Trophoblast cell (in vitro differentiated cells and primary cell): ENCODE results near the gene ARHGEF16.

Experiments
- DNase-seq, 2 donors: peaks; one replicate each; pipeline ENCODE4 v3.0.0-alpha.2; 2016
- H2AFZ ChIP-seq: 2 replicates; pipeline ENCODE4 v1.6.1; 2013; ENCODE audit warnings: low read length, moderate library complexity, mild to moderate bottlenecking; ENCODE audit not compliant: insufficient read depth, poor library complexity
- H2AK5ac ChIP-seq: 2 replicates; pipeline ENCODE4 v1.6.1; 2013; ENCODE audit warnings: mild to moderate bottlenecking, low read length
- H2BK120ac ChIP-seq: 2 replicates; pipeline ENCODE4 v1.6.1; 2013; ENCODE audit warnings: low read length, mild to moderate bottlenecking, moderate library complexity; ENCODE audit not compliant: insufficient read depth, poor library complexity
- H2BK12ac ChIP-seq: 2 replicates; pipeline ENCODE4 v1.6.1; 2013; ENCODE audit warnings: mild to moderate bottlenecking, low read length, moderate library complexity
- H2BK5ac ChIP-seq: 2 replicates; pipeline ENCODE4 v1.6.1; 2013; ENCODE audit warnings: low read length, low read depth, moderate library complexity, mild to moderate bottlenecking; ENCODE audit not compliant: poor library complexity
- H3K14ac ChIP-seq: 2 replicates; pipeline ENCODE4 v1.6.1; 2013; ENCODE audit warnings: mild to moderate bottlenecking, low read length
- H3K18ac ChIP-seq: 2 replicates; pipeline ENCODE4 v1.6.1; 2013; ENCODE audit warnings: mild to moderate bottlenecking, low read length
- H3K23ac ChIP-seq: 2 replicates; pipeline ENCODE4 v1.6.1; 2013; ENCODE audit warnings: low read length
- H3K27ac ChIP-seq: 2 replicates; pipeline ENCODE4 v1.5.1; 2013; ENCODE audit warnings: low read depth, mild to moderate bottlenecking, inconsistent platforms, low read length, moderate library complexity
- H3K27me3 ChIP-seq: 2 replicates; pipeline ENCODE4 v1.6.1; 2013; ENCODE audit warnings: inconsistent platforms, mild to moderate bottlenecking, low read length, moderate library complexity; ENCODE audit not compliant: insufficient read depth
- H3K36me3 ChIP-seq, 2 experiments: 1 replicate in 1 of 2; 2 replicates in 1 of 2; pipeline ENCODE4 v1.6.1; 2013; ENCODE audit warnings: low read length in 2 of 2, mild to moderate bottlenecking in 2 of 2, moderate library complexity in 1 of 2; ENCODE audit not compliant: insufficient read depth in 2 of 2, control insufficient read depth in 1 of 2
- H3K4ac ChIP-seq: 2 replicates; pipeline ENCODE4 v1.6.1; 2013; ENCODE audit warnings: low read depth, mild to moderate bottlenecking, low read length, moderate library complexity
- H3K4me1 ChIP-seq, 2 experiments: 1 replicate in 1 of 2; 2 replicates in 1 of 2; pipeline ENCODE4 v1.6.1; 2013; ENCODE audit warnings: low read length in 2 of 2, mild to moderate bottlenecking in 2 of 2, moderate library complexity in 1 of 2; ENCODE audit not compliant: insufficient read depth in 2 of 2, control insufficient read depth in 1 of 2
- H3K4me2 ChIP-seq: 2 replicates; pipeline ENCODE4 v1.6.1; 2013; ENCODE audit warnings: inconsistent platforms, mild to moderate bottlenecking, low read length, moderate library complexity
- H3K4me3 ChIP-seq: 2 replicates; pipeline ENCODE4 v1.5.1; 2013; ENCODE audit warnings: mild to moderate bottlenecking, low read depth, low read length, inconsistent platforms
- H3K79me1 ChIP-seq: one replicate; pipeline ENCODE4 v1.6.1; 2013; ENCODE audit warnings: low read length
- H3K79me2 ChIP-seq: 2 replicates; pipeline ENCODE4 v1.6.1; 2013; ENCODE audit warnings: low read length, mild to moderate bottlenecking; ENCODE audit not compliant: control insufficient read depth, insufficient read depth, poor library complexity
- H3K9ac ChIP-seq: 2 replicates; pipeline ENCODE4 v1.6.1; 2013; ENCODE audit warnings: mild to moderate bottlenecking, low read length
- H3K9me3 ChIP-seq: 2 replicates; pipeline ENCODE4 v1.6.1; 2013; ENCODE audit warnings: low read depth, mild to moderate bottlenecking, control low read depth, inconsistent platforms, low read length; ENCODE audit not compliant: insufficient read depth
- H4K12ac ChIP-seq: 2 replicates; pipeline ENCODE4 v1.6.1; 2013; ENCODE audit warnings: low read depth, mild to moderate bottlenecking, low read length, moderate library complexity
- H4K8ac ChIP-seq: 2 replicates; pipeline ENCODE4 v1.6.1; 2013; ENCODE audit warnings: low read depth, mild to moderate bottlenecking, low read length, moderate library complexity
- H4K91ac ChIP-seq: one replicate; pipeline ENCODE4 v1.6.1; 2013; ENCODE audit warnings: low read depth, mild to moderate bottlenecking, low read length, moderate library complexity
- WGBS: extraction: QIAGEN DNeasy Blood & Tissue Kit; methylation state at CpG from one replicate; pipeline ENCODE4 v1.1.7; 2013; ENCODE audit warnings: missing lambda C conversion rate; ENCODE audit not compliant: insufficient read length, insufficient coverage; ENCODE audit errors: extremely low coverage; 5-methylcytosine and 5-hydroxymethylcytosine counted together

Gene ARHGEF16

DNA sequence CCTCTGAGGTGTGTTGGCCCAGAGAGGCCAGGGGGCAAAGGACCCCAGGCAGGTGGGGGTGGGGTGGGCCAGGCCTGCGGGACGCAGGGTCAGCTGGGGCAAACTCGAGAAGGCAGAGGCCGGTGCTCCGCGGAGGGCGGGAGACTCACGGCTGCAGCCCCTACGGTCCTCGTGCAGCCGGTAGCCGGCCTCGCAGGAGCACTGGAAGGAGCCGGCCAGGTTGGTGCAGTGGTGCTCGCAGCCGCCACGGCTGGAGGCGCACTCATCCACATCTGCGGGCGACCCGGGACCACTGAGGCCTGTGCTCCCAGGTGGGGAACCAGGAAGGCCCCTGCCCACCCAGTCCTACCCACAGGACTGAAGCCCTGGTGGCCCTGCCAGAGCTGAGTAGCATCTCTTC is 55.3 kb downstream of the ARHGEF16 start:
- no peak overlapping the region for H2AK5ac ChIP-seq
- H4K12ac ChIP-seq, result no peak overlapping the region
- H4K91ac ChIP-seq, result no peak overlapping the region
- peaks cover 0 to 4% of the 10 kb centered on the region in 2 experiments for H3K36me3 ChIP-seq
- H2AFZ ChIP-seq, result no peak overlapping the region
- no peak overlapping the region for H3K14ac ChIP-seq
- no peaks in the 10 kb centered on the region for H3K27me3 ChIP-seq
- H2BK12ac ChIP-seq, result no peak overlapping the region
- H3K18ac ChIP-seq, result no peak overlapping the region
- H3K9ac ChIP-seq, result no peak overlapping the region
- H2BK5ac ChIP-seq, result no peak overlapping the region
- no peak overlapping the region for H3K4me3 ChIP-seq
- no peak overlapping the region for H2BK120ac ChIP-seq
- H3K23ac ChIP-seq, result no peak overlapping the region
- H3K27ac ChIP-seq, result no peak overlapping the region
- whole genome bisulfite sequencing, result no CpG with 5 or more reads among the region's 21 CpGs
- H4K8ac ChIP-seq, result no peak overlapping the region
- no peaks in the 10 kb centered on the region for H3K4me1 ChIP-seq
- no peak overlapping the region for H3K4me2 ChIP-seq
- H3K9me3 ChIP-seq, result peaks cover 3% of the 10 kb centered on the region
- no peak overlapping the region for H3K4ac ChIP-seq
- no peaks in the 10 kb centered on the region for H3K79me2 ChIP-seq
- H3K79me1 ChIP-seq, result no peaks in the 10 kb centered on the region
- no peak for DNase-seq

- H3K4me1 ChIP-seq, result no peaks in the 10 kb centered on the region
- no peak overlapping the region for H2BK5ac ChIP-seq
- no peak overlapping the region for H2BK120ac ChIP-seq
- no CpG with 5 or more reads among the region's 32 CpGs for WGBS
- no peaks in the 10 kb centered on the region for H3K27me3 ChIP-seq
- H3K79me2 ChIP-seq, result no peaks in the 10 kb centered on the region
- no peak for DNase-seq
- H3K4me3 ChIP-seq, result no peak overlapping the region
- no peaks in the 10 kb centered on the region for H3K79me1 ChIP-seq
- H2BK12ac ChIP-seq, result no peak overlapping the region
- H4K8ac ChIP-seq, result no peak overlapping the region
- no peak overlapping the region for H3K27ac ChIP-seq
- peaks cover 3% of the 10 kb centered on the region for H3K9me3 ChIP-seq
- no peak overlapping the region for H4K91ac ChIP-seq
- H3K14ac ChIP-seq, result no peak overlapping the region
- H3K4ac ChIP-seq, result no peak overlapping the region
- H3K23ac ChIP-seq, result no peak overlapping the region
- H3K36me3 ChIP-seq, result peaks cover 0 to 4% of the 10 kb centered on the region in 2 experiments
- no peak overlapping the region for H4K12ac ChIP-seq
- no peak overlapping the region for H2AFZ ChIP-seq
- H3K4me2 ChIP-seq, result no peak overlapping the region
- no peak overlapping the region for H3K9ac ChIP-seq
- H2AK5ac ChIP-seq, result no peak overlapping the region
- H3K18ac ChIP-seq, result no peak overlapping the region
Observed at GRCh38 chr1:3510136-3510955, 55.9 kb downstream of the ARHGEF16 start.

DNA sequence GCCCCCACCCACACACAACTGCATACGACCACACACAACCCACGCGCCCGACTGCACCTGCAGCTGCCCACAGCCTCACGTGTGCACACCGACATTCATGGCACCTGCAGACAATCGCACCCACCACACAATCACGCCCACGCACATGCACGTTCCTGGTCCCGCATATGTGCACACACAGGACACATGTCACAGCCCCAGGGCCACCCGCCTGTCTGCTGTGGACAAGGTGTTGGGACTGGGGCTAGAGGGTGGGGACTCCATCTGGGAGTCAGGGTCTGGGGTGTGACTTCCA is 56.4 kb downstream of the ARHGEF16 start:
- H3K18ac ChIP-seq, result no peak overlapping the region
- DNase-seq, result no peak
- no peaks in the 10 kb centered on the region for H3K9me3 ChIP-seq
- no peak overlapping the region for H2BK120ac ChIP-seq
- no peaks in the 10 kb centered on the region for H3K79me2 ChIP-seq
- no peak overlapping the region for H3K27ac ChIP-seq
- H4K12ac ChIP-seq, result no peak overlapping the region
- H4K91ac ChIP-seq, result no peak overlapping the region
- H3K23ac ChIP-seq, result no peak overlapping the region
- H2AK5ac ChIP-seq, result no peak overlapping the region
- H3K4me2 ChIP-seq, result no peak overlapping the region
- no peaks in the 10 kb centered on the region for H3K79me1 ChIP-seq
- no peak overlapping the region for H3K9ac ChIP-seq
- no CpG with 5 or more reads among the region's 12 CpGs for WGBS
- H2BK5ac ChIP-seq, result no peak overlapping the region
- H3K4me1 ChIP-seq, result no peaks in the 10 kb centered on the region
- no peak overlapping the region for H3K4ac ChIP-seq
- H3K27me3 ChIP-seq, result no peaks in the 10 kb centered on the region
- H3K14ac ChIP-seq, result no peak overlapping the region
- no peak overlapping the region for H2AFZ ChIP-seq
- no peak overlapping the region for H3K4me3 ChIP-seq
- no peak overlapping the region for H2BK12ac ChIP-seq
- no peak overlapping the region for H4K8ac ChIP-seq
- H3K36me3 ChIP-seq, result peaks cover 0 to 4% of the 10 kb centered on the region in 2 experiments

DNA sequence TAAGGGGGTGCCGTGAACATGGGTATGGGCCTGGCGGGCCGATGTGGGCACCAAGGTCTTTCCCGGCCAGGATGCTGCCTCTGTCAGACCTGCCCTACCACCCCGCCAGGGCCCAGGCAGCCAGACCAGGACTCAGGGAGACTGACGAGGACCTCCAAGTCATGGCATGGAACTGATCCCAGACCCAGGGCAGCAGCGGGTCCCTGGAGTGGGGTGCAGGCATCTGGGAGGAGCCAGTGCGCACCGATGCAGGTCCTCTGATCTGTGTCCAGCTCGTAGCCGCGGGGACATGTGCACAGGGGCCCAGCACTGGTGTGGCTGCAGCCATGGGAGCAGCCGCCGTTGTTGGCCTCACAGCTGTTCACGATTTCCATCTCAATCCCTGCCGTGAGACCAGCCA is 56.8 kb downstream of the ARHGEF16 start:
- Histone ChIP-seq H2BK120ac (no peak overlapping the region), H3K4me2 (no peak overlapping the region), H2BK5ac (no peak overlapping the region), H2AK5ac (no peak overlapping the region), H3K9me3 (no peaks in the 10 kb centered on the region), H2BK12ac (no peak overlapping the region), H3K4me1 (no peaks in the 10 kb centered on the region), H3K27ac (no peak overlapping the region), H3K9ac (no peak overlapping the region), H4K8ac (no peak overlapping the region), H3K27me3 (no peaks in the 10 kb centered on the region), H3K79me2 (no peaks in the 10 kb centered on the region), H2AFZ (no peak overlapping the region), H3K4ac (no peak overlapping the region), H3K18ac (no peak overlapping the region), H3K4me3 (no peak overlapping the region), H3K79me1 (no peaks in the 10 kb centered on the region), H3K23ac (no peak overlapping the region), H4K12ac (no peak overlapping the region), H4K91ac (no peak overlapping the region), H3K36me3 (peaks cover 0 to 4% of the 10 kb centered on the region in 2 experiments), H3K14ac (no peak overlapping the region)
- no CpG with 5 or more reads among the region's 16 CpGs for WGBS
- no peak for DNase-seq
